Measurements from ENCODE around the gene CFI. TPM values are rescaled to one million over a fixed set of nuclear protein-coding genes. Genes with fewer than 3 reads are reported as not detected.
"Not testable (repeated sequence)": the region's sequence is repeated elsewhere in the genome, so short reads cannot be mapped to it uniquely, and the experiment has no call there.

The CFI gene
- total RNA-seq, 2 donors from 2014 or later, result 4.9 to 28.0 TPM

- Histone ChIP-seq H3K4me3 (no peak overlapping the region), H3K36me3 (no peaks in the 10 kb centered on the region), H3K9me3 (no peaks in the 10 kb centered on the region), H3K27me3 (replicated peaks; ENCODE audit: insufficient read depth) (no peaks in the 10 kb centered on the region), H3K4me1 (replicated peaks) (no peaks in the 10 kb centered on the region), H3K27ac (no peak overlapping the region)
- 81% methylated on average over 1 of the region's 1 CpG for WGBS
- DNase-seq (ENCODE audit: low spot score), result no peak
- intact Hi-C loops (cut with DNase I), result no loop called here
- TF ChIP-seq POLR2A (IDR thresholded peaks at IDR 0.05), result no peak
Observed at GRCh38 chr4:109786846-109787245, 15.0 kb downstream of the CFI start.

GRCh38 chr4:109782092-109782491 lies 19.7 kb downstream of the CFI start:
- H3K27ac ChIP-seq; H3K4me3 ChIP-seq; H3K9me3 ChIP-seq; H3K4me1 ChIP-seq (replicated peaks); intact Hi-C loops (cut with DNase I); DNase-seq (ENCODE audit: low spot score); H3K36me3 ChIP-seq; H3K27me3 ChIP-seq (replicated peaks; ENCODE audit: insufficient read depth): not testable (repeated sequence)
- 78% methylated on average over 2 of the region's 2 CpGs for WGBS

GRCh38 chr4:109764789-109765402 lies 36.9 kb downstream of the CFI start:
- H3K36me3 ChIP-seq, result no peaks in the 10 kb centered on the region
- no peak for DNase-seq (ENCODE audit: low spot score)
- TF ChIP-seq POLR2A (IDR thresholded peaks at IDR 0.05), result no peak
- TF ChIP-seq POLR2AphosphoS5 (IDR thresholded peaks at IDR 0.05), result no peak
- TF ChIP-seq CTCF (IDR thresholded peaks at IDR 0.05), result no peak
- H3K4me1 ChIP-seq (replicated peaks), result no peaks in the 10 kb centered on the region
- WGBS, result 24% methylated on average over 5 of the region's 5 CpGs
- no peaks in the 10 kb centered on the region for H3K27me3 ChIP-seq (replicated peaks; ENCODE audit: insufficient read depth)
- H3K9me3 ChIP-seq, result no peaks in the 10 kb centered on the region
- intact Hi-C loops (cut with DNase I), result no loop called here
- H3K4me3 ChIP-seq, result no peak overlapping the region
- H3K27ac ChIP-seq, result no peak overlapping the region

- no peaks in the 10 kb centered on the region for H3K27me3 ChIP-seq (replicated peaks; ENCODE audit: insufficient read depth)
- intact Hi-C loops (cut with DNase I), result no loop called here
- no peak overlapping the region for H3K4me3 ChIP-seq
- H3K4me1 ChIP-seq (replicated peaks), result no peaks in the 10 kb centered on the region
- 77% methylated on average over 2 of the region's 2 CpGs for WGBS
- no peak for DNase-seq (ENCODE audit: low spot score)
- TF ChIP-seq CTCF (IDR thresholded peaks at IDR 0.05), result no peak
- no peaks in the 10 kb centered on the region for H3K36me3 ChIP-seq
- H3K9me3 ChIP-seq, result no peaks in the 10 kb centered on the region
- no peak overlapping the region for H3K27ac ChIP-seq
Observed at GRCh38 chr4:109764376-109764775, 37.4 kb downstream of the CFI start.

- no peak for DNase-seq (ENCODE audit: low spot score)
- no peak overlapping the region for H3K27ac ChIP-seq
- no peaks in the 10 kb centered on the region for H3K36me3 ChIP-seq
- TF ChIP-seq POLR2A (IDR thresholded peaks at IDR 0.05), result no peak
- no peak for TF ChIP-seq CTCF (IDR thresholded peaks at IDR 0.05)
- no peak for TF ChIP-seq POLR2AphosphoS5 (IDR thresholded peaks at IDR 0.05)
- H3K27me3 ChIP-seq (replicated peaks; ENCODE audit: insufficient read depth), result no peaks in the 10 kb centered on the region
- intact Hi-C loops (cut with DNase I), result no loop called here
- no peaks in the 10 kb centered on the region for H3K9me3 ChIP-seq
- H3K4me1 ChIP-seq (replicated peaks), result no peaks in the 10 kb centered on the region
- 49% methylated on average over 2 of the region's 2 CpGs for WGBS
- H3K4me3 ChIP-seq, result no peak overlapping the region
Observed at GRCh38 chr4:109760682-109761081, 41.1 kb downstream of the CFI start.

- no peak overlapping the region for H3K4me3 ChIP-seq
- H3K27me3 ChIP-seq (replicated peaks; ENCODE audit: insufficient read depth), result no peaks in the 10 kb centered on the region
- TF ChIP-seq POLR2A (IDR thresholded peaks at IDR 0.05), result no peak
- no peak for TF ChIP-seq CTCF (IDR thresholded peaks at IDR 0.05)
- TF ChIP-seq POLR2AphosphoS5 (IDR thresholded peaks at IDR 0.05), result no peak
- intact Hi-C loops (cut with DNase I), result no loop called here
- no peaks in the 10 kb centered on the region for H3K9me3 ChIP-seq
- no peak for DNase-seq (ENCODE audit: low spot score)
- H3K36me3 ChIP-seq, result no peaks in the 10 kb centered on the region
- 78% methylated on average over 3 of the region's 3 CpGs for WGBS
- no peak overlapping the region for H3K27ac ChIP-seq
- no peaks in the 10 kb centered on the region for H3K4me1 ChIP-seq (replicated peaks)
Observed at GRCh38 chr4:109755656-109756055, 46.1 kb downstream of the CFI start.
